NCI-H774 (cell line): ENCODE measurements around the gene TMEM200B.
"Not testable (repeated sequence)": the region's sequence is repeated elsewhere in the genome, so short reads cannot be mapped to it uniquely, and the experiment has no call there.

ENCODE experiments used
- DNase-seq: peaks from one replicate; lab custom pipeline; 2025; lab: John Stamatoyannopoulos, UW

Gene TMEM200B

GRCh38 chr1:29133861-29134694 lies 10.4 kb upstream of the TMEM200B start:
- no peak for DNase-seq

GRCh38 chr1:29131056-29131455 lies 7.4 kb upstream of the TMEM200B start:
- not testable (repeated sequence) for DNase-seq

GRCh38 chr1:29129916-29130315 lies 6.2 kb upstream of the TMEM200B start:
- no peak for DNase-seq

- no peak for DNase-seq
Measured at GRCh38 chr1:29128739-29129138, 5.0 kb upstream of the TMEM200B start.

GRCh38 chr1:29126198-29126597 lies 2.5 kb upstream of the TMEM200B start:
- no peak for DNase-seq

- no peak for DNase-seq
Measured at GRCh38 chr1:29125788-29126187, 2.1 kb upstream of the TMEM200B start.

- no peak for DNase-seq
Measured at GRCh38 chr1:29125237-29125641, 1.5 kb upstream of the TMEM200B start.

GRCh38 chr1:29124366-29125236 lies 898 bp upstream of the TMEM200B start:
- DNase-seq: peak; percentile 0

- no peak for DNase-seq
Measured at GRCh38 chr1:29123053-29123886, 433 bp downstream of the TMEM200B start.

- DNase-seq: no peak
Measured at GRCh38 chr1:29122682-29123052, 1.0 kb downstream of the TMEM200B start.

GRCh38 chr1:29121936-29122681 lies 1.6 kb downstream of the TMEM200B start:
- DNase-seq: no peak

- DNase-seq: no peak
Measured at GRCh38 chr1:29121516-29121935, 2.2 kb downstream of the TMEM200B start.

GRCh38 chr1:29120947-29121485 lies 2.7 kb downstream of the TMEM200B start:
- DNase-seq: no peak

- DNase-seq: no peak
Measured at GRCh38 chr1:29120367-29120766, 3.3 kb downstream of the TMEM200B start.

- DNase-seq: no peak
Measured at GRCh38 chr1:29119121-29119929, 4.4 kb downstream of the TMEM200B start.

- DNase-seq: no peak
Measured at GRCh38 chr1:29117381-29117780, 6.3 kb downstream of the TMEM200B start.

- no peak for DNase-seq
Measured at GRCh38 chr1:29114654-29115053, 9.0 kb downstream of the TMEM200B start.

- no peak for DNase-seq
Measured at GRCh38 chr1:29113413-29114117, 10.1 kb downstream of the TMEM200B start.

- DNase-seq: no peak
Measured at GRCh38 chr1:29112705-29113412, 10.8 kb downstream of the TMEM200B start.
